HG03103 (cell line): Measurements from ENCODE around the gene SMIM31.

ENCODE experiments used
- ATAC-seq: cut with Tn5 transposase; IDR thresholded peaks from one replicate; pipeline ENCODE4 v1.9.1; 2021; ENCODE audit warnings: low read depth; ENCODE audit not compliant: unreplicated experiment

Gene SMIM31

GRCh38 chr4:164780839-164781238 is 26.9 kb downstream of the SMIM31 start:
- no peak for ATAC-seq

- no peak for ATAC-seq
These were observed 30.0 kb downstream of the SMIM31 start for GRCh38 chr4:164783976-164784375.

GRCh38 chr4:164789047-164789446 is 35.1 kb downstream of the SMIM31 start:
- no peak for ATAC-seq

- no peak for ATAC-seq
These were observed 36.3 kb downstream of the SMIM31 start for GRCh38 chr4:164790249-164790648.

GRCh38 chr4:164799410-164799809 is 45.5 kb downstream of the SMIM31 start:
- ATAC-seq = no peak

- ATAC-seq = no peak
These were observed 46.9 kb downstream of the SMIM31 start for GRCh38 chr4:164800786-164801185.

GRCh38 chr4:164802301-164802901 is 48.5 kb downstream of the SMIM31 start:
- ATAC-seq = no peak

GRCh38 chr4:164803702-164804101 is 49.8 kb downstream of the SMIM31 start:
- no peak for ATAC-seq

GRCh38 chr4:164807611-164808010 is 53.7 kb downstream of the SMIM31 start:
- no peak for ATAC-seq

- no peak for ATAC-seq
These were observed 59.6 kb downstream of the SMIM31 start for GRCh38 chr4:164813554-164813953.

- no peak for ATAC-seq
These were observed 61.8 kb downstream of the SMIM31 start for GRCh38 chr4:164815711-164816110.

- no peak for ATAC-seq
These were observed 65.4 kb downstream of the SMIM31 start for GRCh38 chr4:164819366-164819765.

GRCh38 chr4:164821711-164822110 is 67.8 kb downstream of the SMIM31 start:
- ATAC-seq = no peak

GRCh38 chr4:164824581-164824980 is 70.7 kb downstream of the SMIM31 start:
- no peak for ATAC-seq

- ATAC-seq = no peak
These were observed 75.0 kb downstream of the SMIM31 start for GRCh38 chr4:164828955-164829354.

GRCh38 chr4:164846566-164846965 is 92.6 kb downstream of the SMIM31 start:
- ATAC-seq = no peak

- ATAC-seq = no peak
These were observed 93.1 kb downstream of the SMIM31 start for GRCh38 chr4:164847016-164847415.

- ATAC-seq = no peak
These were observed 94.2 kb downstream of the SMIM31 start for GRCh38 chr4:164847967-164848649.
